H1 (cell line): ENCODE results near the gene DCDC1. TPM values are rescaled to one million over a fixed set of nuclear protein-coding genes. Genes with fewer than 3 reads are reported as not detected.

Source experiments
- CTCF ChIA-PET: fragments of 300-600 bp; sonication (Branson Sonifier 250); formaldehyde crosslinking; loops from one replicate; lab custom pipeline; 2021; ENCODE audit not compliant: partially characterized antibody; lab: Charles Lee
- POLR2A ChIA-PET: fragments of 300-600 bp; sonication (Branson Sonifier 250); formaldehyde crosslinking; loops from one replicate; lab custom pipeline; 2021; ENCODE audit warnings: inconsistent platforms; ENCODE audit not compliant: partially characterized antibody; lab: Charles Lee
- DNase-seq, 2 experiments: peaks; one replicate each; pipeline versions ENCODE4 v3.0.0 to v3.0.0-alpha.2; 2010 to 2022; ENCODE audit warnings: low spot score in 2 of 2, low read depth in 1 of 2, mixed read lengths in 1 of 2
- FAIRE-seq: peaks from 2 replicates; lab custom pipeline; 2011; peaks lifted over from hg19 to GRCh38; lab: Jason Lieb, UNC
- H2AFZ ChIP-seq: 2 replicates; pipeline ENCODE4 v1.8.1; 2012; ENCODE audit warnings: low read length, inconsistent platforms
- H2AK5ac ChIP-seq: 2 replicates; pipeline ENCODE4 v1.6.1; 2013; ENCODE audit warnings: low read depth, low read length
- H2BK120ac ChIP-seq: replicated peaks from 2 replicates; pipeline ENCODE3; 2013; ENCODE audit warnings: low read depth, low read length, inconsistent platforms
- H2BK12ac ChIP-seq: 2 replicates; pipeline ENCODE4 v1.6.1; 2013; ENCODE audit warnings: low read depth, low read length
- H2BK15ac ChIP-seq: 2 replicates; pipeline ENCODE4 v1.6.1; 2013; ENCODE audit warnings: low read length
- H2BK20ac ChIP-seq: 2 replicates; pipeline ENCODE4 v1.6.1; 2013; ENCODE audit warnings: low read length
- H2BK5ac ChIP-seq: 2 replicates; pipeline ENCODE4 v1.6.1; 2013; ENCODE audit warnings: low read depth, low read length
- H3K14ac ChIP-seq: 2 replicates; pipeline ENCODE4 v1.6.1; 2013; ENCODE audit warnings: inconsistent platforms; ENCODE audit not compliant: insufficient read length
- H3K18ac ChIP-seq: 2 replicates; pipeline ENCODE4 v1.6.1; 2013; ENCODE audit warnings: low read length; ENCODE audit errors: extremely low read depth
- H3K23ac ChIP-seq: 2 replicates; pipeline ENCODE4 v1.6.1; 2013; ENCODE audit warnings: inconsistent platforms; ENCODE audit not compliant: insufficient read length
- H3K23me2 ChIP-seq: 2 replicates; pipeline ENCODE4 v1.6.1; 2013; ENCODE audit warnings: low read depth, low read length
- H3K27ac ChIP-seq: 2 replicates; pipeline ENCODE4 v1.6.1; 2011; ENCODE audit warnings: low read depth, low read length, inconsistent platforms
- H3K27me3 ChIP-seq, 4 experiments: replicated peaks in 1 of 4; 1 replicate in 1 of 4; 2 replicates in 3 of 4; pipeline versions ENCODE4 v1.6.1 to v1.8.1; 2011 to 2013; ENCODE audit warnings: low read length in 3 of 4, mild to moderate bottlenecking in 3 of 4, inconsistent platforms in 2 of 4, mixed read lengths in 2 of 4, moderate library complexity in 1 of 4; ENCODE audit not compliant: control insufficient read depth in 3 of 4, insufficient read depth in 3 of 4; ENCODE audit errors: extremely low read depth in 1 of 4
- H3K36me3 ChIP-seq, 4 experiments: 2 replicates each; pipeline versions ENCODE4 v1.6.1 to v1.8.1; 2011 to 2013; ENCODE audit warnings: mild to moderate bottlenecking in 4 of 4, low read length in 3 of 4, moderate library complexity in 2 of 4, control low read depth in 1 of 4, inconsistent platforms in 1 of 4; ENCODE audit not compliant: insufficient read depth in 4 of 4, control insufficient read depth in 2 of 4
- H3K4ac ChIP-seq: replicated peaks from 2 replicates; pipeline ENCODE3; 2013; ENCODE audit warnings: low read length, low read depth, mixed read lengths, inconsistent platforms; ENCODE audit not compliant: insufficient read length
- H3K4me1 ChIP-seq, 4 experiments: replicated peaks in 1 of 4; 1 replicate in 1 of 4; 2 replicates in 3 of 4; pipeline versions ENCODE4 v1.6.1 to v1.8.1; 2011 to 2013; ENCODE audit warnings: low read length in 3 of 4, inconsistent platforms in 2 of 4, mixed read lengths in 1 of 4; ENCODE audit not compliant: insufficient read depth in 4 of 4, control insufficient read depth in 3 of 4
- H3K4me2 ChIP-seq, 2 experiments: 2 replicates each; pipeline versions ENCODE4 v1.6.1 to v1.8.1; 2011 to 2013; ENCODE audit warnings: low read depth in 2 of 2, low read length in 2 of 2, control low read depth in 1 of 2, inconsistent platforms in 1 of 2, mild to moderate bottlenecking in 1 of 2; ENCODE audit not compliant: insufficient read depth in 1 of 2
- H3K4me3 ChIP-seq, 4 experiments: fragments of 200-600, 300-600 bp in 1 of 4; sonication (generic), shearing (Covaris generic), sonication (Bioruptor Twin) in 1 of 4; 2 replicates each; pipeline versions ENCODE4 v1.5.1 to v1.8.1; 2011 to 2016; ENCODE audit warnings: low read length in 4 of 4, low read depth in 3 of 4, control low read depth in 2 of 4, inconsistent platforms in 2 of 4, mild to moderate bottlenecking in 2 of 4, mixed read lengths in 1 of 4, moderate library complexity in 1 of 4; ENCODE audit not compliant: insufficient read depth in 2 of 4; ENCODE audit errors: extremely low read depth in 1 of 4
- H3K56ac ChIP-seq: replicated peaks from 2 replicates; pipeline ENCODE3; 2013; ENCODE audit warnings: low read depth, mild to moderate bottlenecking, mixed read lengths, low read length, inconsistent platforms; ENCODE audit not compliant: insufficient read length
- H3K79me1 ChIP-seq: 2 replicates; pipeline ENCODE4 v1.6.1; 2013; ENCODE audit warnings: low read depth, low read length, control low read depth
- H3K79me2 ChIP-seq, 2 experiments: 2 replicates each; pipeline versions ENCODE4 v1.6.1 to v1.8.1; 2012 to 2013; ENCODE audit warnings: low read length in 2 of 2, mild to moderate bottlenecking in 2 of 2, inconsistent platforms in 1 of 2; ENCODE audit not compliant: insufficient read depth in 2 of 2, control insufficient read depth in 1 of 2
- H3K9ac ChIP-seq, 4 experiments: replicated peaks in 1 of 4; 1 replicate in 1 of 4; 2 replicates in 3 of 4; pipeline versions ENCODE4 v1.6.1 to v1.8.1; 2011 to 2013; ENCODE audit warnings: low read depth in 3 of 4, low read length in 3 of 4, control low read depth in 2 of 4, mild to moderate bottlenecking in 2 of 4, moderate library complexity in 2 of 4, inconsistent platforms in 1 of 4; ENCODE audit errors: extremely low read depth in 1 of 4
- H3K9me3 ChIP-seq, 2 experiments: 2 replicates each; pipeline versions ENCODE4 v1.6.1 to v1.8.1; 2012 to 2013; ENCODE audit warnings: mild to moderate bottlenecking in 2 of 2, moderate library complexity in 2 of 2, control low read depth in 1 of 2, inconsistent platforms in 1 of 2, low read depth in 1 of 2, low read length in 1 of 2, mixed read lengths in 1 of 2; ENCODE audit not compliant: insufficient read depth in 2 of 2
- H4K20me1 ChIP-seq, 2 experiments: replicated peaks in 1 of 2; 2 replicates each; pipeline versions ENCODE3 to v1.8.1; 2011 to 2013; ENCODE audit warnings: inconsistent platforms in 2 of 2, low read length in 2 of 2, mild to moderate bottlenecking in 1 of 2; ENCODE audit not compliant: insufficient read depth in 2 of 2, control insufficient read depth in 1 of 2
- H4K5ac ChIP-seq: 2 replicates; pipeline ENCODE4 v1.6.1; 2013; ENCODE audit warnings: low read length, low read depth, mixed read lengths, inconsistent platforms; ENCODE audit not compliant: insufficient read length
- H4K8ac ChIP-seq: 2 replicates; pipeline ENCODE4 v1.8.0; 2013; ENCODE audit warnings: mild to moderate bottlenecking, moderate library complexity, low read length, inconsistent platforms; ENCODE audit not compliant: insufficient read depth; ENCODE audit errors: extremely low read depth
- H4K91ac ChIP-seq: replicated peaks from 2 replicates; pipeline ENCODE3; 2013; ENCODE audit warnings: low read length, mixed read lengths, inconsistent platforms; ENCODE audit not compliant: insufficient read length
- KDM1A ChIP-seq: fragments of 200-600, 300-600 bp; sonication (generic); IDR thresholded peaks from 2 replicates; pipeline ENCODE4 v1.7.1; 2016; ENCODE audit warnings: mild to moderate bottlenecking, low read length, borderline replicate concordance
- WGBS, 2 experiments: shearing (Covaris generic) in 1 of 2; methylation state at CpG; one replicate each; pipeline versions ENCODE4 v1.1.6 to v1.1.7; 2013 to 2015; ENCODE audit warnings: low lambda C conversion rate in 2 of 2, mixed read lengths in 2 of 2, inconsistent platforms in 1 of 2, low coverage in 1 of 2, missing lambda C conversion rate in 1 of 2; ENCODE audit not compliant: insufficient replicate concordance in 2 of 2, insufficient coverage in 1 of 2, insufficient read length in 1 of 2; ENCODE audit errors: extremely low coverage in 1 of 2, missing lambda C conversion rate in 1 of 2; 5-methylcytosine and 5-hydroxymethylcytosine counted together
- polyA plus RNA-seq, 7 experiments: library from polyadenylated mRNA; depleted of rRNA in 3 of 7; stranded (reverse) in 5 of 7; unstranded in 2 of 7; fragments of >200 nt in 5 of 7; fragments of 200-250 nt in 2 of 7; gene quantifications; 1 replicate in 5 of 7; 2 replicates in 1 of 7; 4 replicates in 1 of 7; pipeline versions ENCODE4 v1.2.1 to v1.2.3, GENCODE V29; 2011 to 2013; ENCODE audit warnings: missing spikeins in 2 of 7, mixed read lengths in 2 of 7
- total RNA-seq: library from RNA; stranded (reverse); fragmentation: NEBNext Ultra II Directional; extraction: Animal tissue kit (Norgen Biotek cat#: 25700); gene quantifications from 2 replicates; pipeline ENCODE4 v1.2.1, GENCODE V29; 2021

DCDC1 gene
- total and polyA plus RNA-seq, 2 of the 8 experiments (the other 6 are each of a cell fraction or from before 2014, with no cell fraction given), result 0.15 to 0.56 TPM

GRCh38 chr11:31419138-31419537 is 49.6 kb upstream of the DCDC1 start:
- H3K14ac ChIP-seq, result no peak overlapping the region
- TF ChIP-seq KDM1A, result no peak

More at GRCh38 chr11:31419138-31419537, 49.6 kb upstream of the DCDC1 start:
- ChIA-PET CTCF (interaction anchor here (0.9 kb wide), 1 partner anchor 753 kb away, joined by 3 read pairs; no protein-coding TSS in a partner anchor), POLR2A (no interaction called here)
- DNase-seq (no peak), FAIRE-seq (no peak)
- Histone ChIP-seq H2BK5ac (no peak overlapping the region), H4K20me1 (no peaks in the 10 kb centered on the region), H3K18ac (no peak overlapping the region), H4K5ac (no peak overlapping the region), H2BK120ac (no peak overlapping the region), H3K27ac (no peak overlapping the region), H3K79me2 (0 out of 4 replicates have a peak, but pooled peaks cover 0 to 2% of the 10 kb centered on the region in 2 experiments), H3K4me2 (no peak overlapping the region), H3K9ac (no peak overlapping the region), H2BK15ac (no peak overlapping the region), H2AFZ (no peak overlapping the region), H3K23ac (no peak overlapping the region), H4K8ac (no peak overlapping the region), H3K36me3 (no peaks in the 10 kb centered on the region; a peak in 1 of 8 replicates), H3K4me3 (no peak overlapping the region; a peak in 1 of 8 replicates), H3K23me2 (no peaks in the 10 kb centered on the region), H3K4me1 (peaks cover 0 to 30% (median 17%) of the 10 kb centered on the region in 4 experiments; a peak in 4 of 7 replicates), H2AK5ac (no peak overlapping the region), H2BK20ac (no peak overlapping the region), H4K91ac (no peak overlapping the region), H3K4ac (no peak overlapping the region), H2BK12ac (no peak overlapping the region), H3K56ac (no peak overlapping the region), H3K27me3 (peaks cover 0 to 1% (median 0%) of the 10 kb centered on the region in 4 experiments; a peak in 1 of 7 replicates), H3K9me3 (no peaks in the 10 kb centered on the region), H3K79me1 (no peaks in the 10 kb centered on the region)
- 87% methylated on average over 3 of the region's 3 CpGs; no CpG with 5 or more reads in 1 of the 2 experiments for WGBS, 2 experiments
